Measurements from ENCODE around the gene NR4A1. TPM values are rescaled to one million over a fixed set of nuclear protein-coding genes. Genes with fewer than 3 reads are reported as not detected.

Gene NR4A1
- total RNA-seq, 2 donors from 2014 or later: 85.1 to 125 TPM

DNA sequence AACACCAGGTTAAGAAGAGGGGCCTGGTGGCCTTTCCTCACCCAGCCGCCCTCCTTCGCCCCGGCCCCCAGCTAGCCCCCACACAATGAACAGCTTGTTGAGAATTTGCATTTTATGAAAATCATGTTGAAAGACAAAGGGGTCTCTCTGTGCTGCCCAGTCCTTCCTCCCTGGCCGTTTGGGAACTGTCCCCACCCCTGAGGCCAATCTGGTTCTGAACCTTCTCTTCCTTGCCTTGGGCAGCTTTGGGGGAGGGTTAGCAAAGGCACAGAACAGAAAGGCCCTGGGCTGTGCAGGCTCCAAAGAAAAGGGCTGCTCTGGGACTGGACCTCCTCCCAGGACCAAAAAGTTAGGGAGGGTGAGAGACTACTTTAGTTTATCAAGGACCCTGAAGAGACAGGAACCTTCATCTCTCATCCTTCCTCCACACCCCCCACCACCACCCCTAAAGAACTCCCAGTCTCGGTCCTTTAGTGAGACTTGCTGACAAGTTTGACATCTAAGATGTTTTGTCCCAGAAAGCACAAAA is 43.2 kb upstream of the NR4A1 start:
- intact Hi-C loops (cut with DNase I): no loop called here
- DNase-seq (ENCODE audit: low spot score): no peak
- Histone ChIP-seq H3K27me3 (replicated peaks; ENCODE audit: insufficient read depth) (no peaks in the 10 kb centered on the region), H3K4me1 (replicated peaks) (peaks cover 19% of the 10 kb centered on the region), H3K36me3 (no peaks in the 10 kb centered on the region), H3K9me3 (no peaks in the 10 kb centered on the region), H3K4me3 (peak overlapping the region; percentile 75 to 79), H3K27ac (peak overlapping the region; percentile 87 to 88)
- 58% methylated on average over 5 of the region's 5 CpGs for WGBS
- TF ChIP-seq POLR2A (IDR thresholded peaks at IDR 0.05): no peak

GRCh38 chr12:52009081-52009751 is 42.0 kb upstream of the NR4A1 start:
- H3K36me3 ChIP-seq: no peaks in the 10 kb centered on the region
- peak overlapping the region in 1 of 2 donors; percentile 79 for H3K4me3 ChIP-seq
- H3K27me3 ChIP-seq (replicated peaks; ENCODE audit: insufficient read depth): no peaks in the 10 kb centered on the region
- no peak for DNase-seq (ENCODE audit: low spot score)
- WGBS: 82% methylated on average over 10 of the region's 10 CpGs
- H3K9me3 ChIP-seq: no peaks in the 10 kb centered on the region
- H3K27ac ChIP-seq: peak overlapping the region; percentile 87 to 88
- intact Hi-C loops (cut with DNase I): no loop called here
- peaks cover 19% of the 10 kb centered on the region for H3K4me1 ChIP-seq (replicated peaks)
- no peak for TF ChIP-seq POLR2A (IDR thresholded peaks at IDR 0.05)
- TF ChIP-seq CTCF (IDR thresholded peaks at IDR 0.05): no peak
- TF ChIP-seq POLR2AphosphoS5 (IDR thresholded peaks at IDR 0.05): no peak

- 29% methylated on average over 11 of the region's 11 CpGs for WGBS
- intact Hi-C loops (cut with DNase I): no loop called here
- Histone ChIP-seq H3K9me3 (no peaks in the 10 kb centered on the region), H3K27ac (peak overlapping the region; percentile 87 to 88), H3K36me3 (no peaks in the 10 kb centered on the region), H3K4me1 (replicated peaks) (peaks cover 19% of the 10 kb centered on the region), H3K4me3 (peak overlapping the region in 1 of 2 donors; percentile 79), H3K27me3 (replicated peaks; ENCODE audit: insufficient read depth) (no peaks in the 10 kb centered on the region)
- DNase-seq (ENCODE audit: low spot score): no peak
- TF ChIP-seq POLR2AphosphoS5 (IDR thresholded peaks at IDR 0.05) (peak; percentile 71), POLR2A (IDR thresholded peaks at IDR 0.05) (no peak)
Observed at GRCh38 chr12:52010152-52010622, 41.1 kb upstream of the NR4A1 start.

- Histone ChIP-seq H3K36me3 (no peaks in the 10 kb centered on the region), H3K4me1 (replicated peaks) (peaks cover 19% of the 10 kb centered on the region), H3K27me3 (replicated peaks; ENCODE audit: insufficient read depth) (no peaks in the 10 kb centered on the region), H3K9me3 (no peaks in the 10 kb centered on the region), H3K27ac (peak overlapping the region; percentile 87 to 88), H3K4me3 (no peak overlapping the region)
- TF ChIP-seq CTCF (IDR thresholded peaks at IDR 0.05) (no peak), POLR2AphosphoS5 (IDR thresholded peaks at IDR 0.05) (no peak), POLR2A (IDR thresholded peaks at IDR 0.05) (no peak)
- no peak for DNase-seq (ENCODE audit: low spot score)
- intact Hi-C loops (cut with DNase I): no loop called here
- WGBS: 71% methylated on average over 8 of the region's 8 CpGs
Observed at GRCh38 chr12:52010692-52011601, 40.3 kb upstream of the NR4A1 start.

- intact Hi-C loops (cut with DNase I): no loop called here
- TF ChIP-seq POLR2AphosphoS5 (IDR thresholded peaks at IDR 0.05): no peak
- TF ChIP-seq CTCF (IDR thresholded peaks at IDR 0.05): no peak
- no peak for TF ChIP-seq POLR2A (IDR thresholded peaks at IDR 0.05)
- 92% methylated on average over 8 of the region's 8 CpGs for WGBS
- Histone ChIP-seq H3K4me3 (no peak overlapping the region), H3K4me1 (replicated peaks) (peaks cover 19% of the 10 kb centered on the region), H3K27me3 (replicated peaks; ENCODE audit: insufficient read depth) (no peaks in the 10 kb centered on the region), H3K9me3 (no peaks in the 10 kb centered on the region), H3K27ac (peak overlapping the region in 1 of 2 donors; percentile 88), H3K36me3 (no peaks in the 10 kb centered on the region)
- no peak for DNase-seq (ENCODE audit: low spot score)
Observed at GRCh38 chr12:52011602-52012214, 39.5 kb upstream of the NR4A1 start.

All from prostate gland (tissue), 2 donors.